Measurements from ENCODE around the gene SCRN1. TPM values are rescaled to one million over a fixed set of nuclear protein-coding genes. Genes with fewer than 3 reads are reported as not detected.

The SCRN1 gene
- total and polyA plus RNA-seq, 2 of the 4 experiments (the other 2 are of a cell fraction) = 57.1 to 124 TPM

DNA sequence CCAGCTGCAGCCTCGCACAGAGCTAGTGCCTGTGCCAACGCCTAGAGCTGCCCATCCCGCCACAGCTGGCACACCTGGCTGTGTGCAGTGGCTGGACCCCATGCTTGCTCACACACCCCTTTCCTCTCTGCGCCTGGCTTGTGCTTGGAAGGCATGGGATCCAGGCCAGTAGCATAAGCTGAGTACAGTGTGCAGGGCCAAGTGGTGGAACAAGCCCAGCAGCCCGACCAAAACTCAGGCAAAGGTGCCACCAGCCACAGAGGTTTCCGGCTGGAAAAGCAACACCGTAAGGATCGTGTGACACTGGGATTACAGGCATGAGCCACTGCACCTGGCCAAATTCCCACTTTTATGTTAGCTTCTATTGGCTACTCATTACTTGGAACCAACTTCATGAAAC, 38.4 kb downstream of the SCRN1 start:
- H3K36me3 ChIP-seq (ENCODE audit: control insufficient read depth, insufficient read depth, low read length) = peaks cover 59% of the 10 kb centered on the region

More for the DNA sequence above, 38.4 kb downstream of the SCRN1 start:
- Histone ChIP-seq H3K14ac (replicated peaks; ENCODE audit: low read depth, low read length) (no peak overlapping the region), H3K18ac (ENCODE audit: low read depth, low read length) (no peak overlapping the region), H3K4me1 (ENCODE audit: control insufficient read depth, insufficient read depth, low read length) (peaks cover 4% of the 10 kb centered on the region; the same call in 1 of the 2 replicates), H4K91ac (ENCODE audit: insufficient read depth, low read depth, low read length) (no peak overlapping the region), H3K79me1 (ENCODE audit: low read depth in 1 of 2, low read length in 2 of 2) (peaks cover 18 to 63% of the 10 kb centered on the region in 2 experiments), H2BK15ac (ENCODE audit: low read depth, low read length) (no peak overlapping the region), H3K9me1 (ENCODE audit: insufficient read depth, low read length) (peaks cover 5% of the 10 kb centered on the region; the same call in 1 of the 2 replicates), H2BK120ac (ENCODE audit: low read depth, low read length) (no peak overlapping the region), H4K8ac (ENCODE audit: low read depth in 2 of 2, low read length in 2 of 2) (no peak overlapping the region), H3K27ac (ENCODE audit: insufficient read depth, low read length) (no peak overlapping the region), H3K9me3 (ENCODE audit: control insufficient read depth, insufficient read depth, low read length) (no peaks in the 10 kb centered on the region), H3K4ac (ENCODE audit: low read depth, low read length) (no peak overlapping the region), H3K56ac (ENCODE audit: extremely low read depth, insufficient read depth, low read length) (no peak overlapping the region), H3K27me3 (ENCODE audit: control insufficient read depth, insufficient read depth, low read length) (no peaks in the 10 kb centered on the region), H3K4me2 (ENCODE audit: low read depth, low read length) (no peak overlapping the region), H2AFZ (replicated peaks; ENCODE audit: low read length, poor library complexity) (no peak overlapping the region), H2BK20ac (ENCODE audit: low read depth, low read length) (no peak overlapping the region), H2AK5ac (ENCODE audit: low read depth, low read length) (no peak overlapping the region), H4K5ac (ENCODE audit: low read depth, low read length) (no peak overlapping the region), H2AK9ac (replicated peaks; ENCODE audit: low read depth, low read length, poor library complexity) (no peak overlapping the region), H3K9ac (ENCODE audit: low read depth, low read length) (no peak overlapping the region), H2BK5ac (ENCODE audit: low read depth, low read length, poor library complexity, severe bottlenecking) (no peak overlapping the region), H3K4me3 (ENCODE audit: insufficient read depth, low read depth, low read length) (no peak overlapping the region), H3K23ac (ENCODE audit: low read depth, low read length) (no peak overlapping the region), H4K20me1 (ENCODE audit: insufficient read depth, low read length) (peaks cover 23% of the 10 kb centered on the region; the same call in 1 of the 2 replicates)
- intact Hi-C loops (cut with micrococcal nuclease) = no loop called here
- no TSS peak for BruUV-seq (replicated peaks)
- dilution Hi-C loops (cut with HindIII; ENCODE audit: low sequenced_read_pairs, unreplicated experiment) = no loop called here
- ChIA-PET POLR2A (ENCODE audit: unreplicated experiment) (interaction anchor here (0.6 kb wide), 1 partner anchor 11 kb away, joined by 3 read pairs; no protein-coding TSS in a partner anchor), CTCF (no interaction called here)
- 100% methylated on average over 6 of the region's 8 CpGs; no CpG with 5 or more reads in 1 of the 2 experiments for WGBS, 2 experiments (ENCODE audit: extremely low coverage in 2 of 2, insufficient read length in 1 of 2)
- TF ChIP-seq, protein P1, sequence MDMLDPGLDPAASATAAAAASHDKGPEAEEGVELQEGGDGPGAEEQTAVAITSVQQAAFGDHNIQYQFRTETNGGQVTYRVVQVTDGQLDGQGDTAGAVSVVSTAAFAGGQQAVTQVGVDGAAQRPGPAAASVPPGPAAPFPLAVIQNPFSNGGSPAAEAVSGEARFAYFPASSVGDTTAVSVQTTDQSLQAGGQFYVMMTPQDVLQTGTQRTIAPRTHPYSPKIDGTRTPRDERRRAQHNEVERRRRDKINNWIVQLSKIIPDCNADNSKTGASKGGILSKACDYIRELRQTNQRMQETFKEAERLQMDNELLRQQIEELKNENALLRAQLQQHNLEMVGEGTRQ (IDR thresholded peaks at IDR 0.05; ENCODE audit: low read depth, low read length) = no peak
- TF ChIP-seq FOS (IDR thresholded peaks at IDR 0.05; ENCODE audit: low read depth, low read length) (no peak), RFX5 (IDR thresholded peaks at IDR 0.05; ENCODE audit: low read depth, low read length) (no peak), CEBPB (IDR thresholded peaks at IDR 0.05; ENCODE audit: low read depth, low read length) (no peak), RCOR1 (IDR thresholded peaks at IDR 0.05; ENCODE audit: insufficient replicate concordance, low read length) (no peak), RAD21 (IDR thresholded peaks at IDR 0.05; ENCODE audit: low read length) (no peak), CHD1 (IDR thresholded peaks at IDR 0.05; ENCODE audit: low read depth, low read length) (no peak), POLR2A (IDR thresholded peaks at IDR 0.05; ENCODE audit: low read depth, low read length) (no peak), MXI1 (IDR thresholded peaks at IDR 0.05; ENCODE audit: borderline replicate concordance, low read depth, low read length) (no peak), MAFK (IDR thresholded peaks at IDR 0.05; ENCODE audit: low read depth, low read length) (no peak)
- TF ChIP-seq, protein P2, sequence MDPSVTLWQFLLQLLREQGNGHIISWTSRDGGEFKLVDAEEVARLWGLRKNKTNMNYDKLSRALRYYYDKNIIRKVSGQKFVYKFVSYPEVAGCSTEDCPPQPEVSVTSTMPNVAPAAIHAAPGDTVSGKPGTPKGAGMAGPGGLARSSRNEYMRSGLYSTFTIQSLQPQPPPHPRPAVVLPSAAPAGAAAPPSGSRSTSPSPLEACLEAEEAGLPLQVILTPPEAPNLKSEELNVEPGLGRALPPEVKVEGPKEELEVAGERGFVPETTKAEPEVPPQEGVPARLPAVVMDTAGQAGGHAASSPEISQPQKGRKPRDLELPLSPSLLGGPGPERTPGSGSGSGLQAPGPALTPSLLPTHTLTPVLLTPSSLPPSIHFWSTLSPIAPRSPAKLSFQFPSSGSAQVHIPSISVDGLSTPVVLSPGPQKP (IDR thresholded peaks at IDR 0.05; ENCODE audit: borderline replicate concordance, low read depth, low read length) = no peak
- DNase-seq (no peak), ATAC-seq (ENCODE audit: low read depth) (no peak)
- in situ Hi-C loops (cut with MboI; ENCODE audit: low sequenced_read_pairs) = no loop called here

Data from IMR-90 (cell line).